GM23338 (cell line): Measurements from ENCODE around the gene HOXC9.

Experiments
- CREB1 ChIP-seq: fragments of 250-450 bp; sonication (Bioruptor Pico); IDR thresholded peaks from 2 replicates; pipeline ENCODE4 v1.5.0; 2020; ENCODE audit warnings: low read depth, mild to moderate bottlenecking, moderate library complexity
- CTCF ChIP-seq, 2 experiments: fragments of 200-600 bp in 1 of 2; sonication (generic) in 1 of 2; conservative IDR thresholded peaks; 2 replicates each; pipeline versions ENCODE4 v1.5.1 to v1.6.1; 2016 to 2017; ENCODE audit warnings: antibody characterized with exemption in 2 of 2, low read depth in 2 of 2, mild to moderate bottlenecking in 2 of 2, moderate library complexity in 1 of 2
- EZH2 ChIP-seq: fragments of 200-600 bp; sonication (generic); IDR thresholded peaks from one replicate; pipeline ENCODE4 v1.8.0; 2017; ENCODE audit warnings: antibody characterized with exemption, mild to moderate bottlenecking, low read depth; ENCODE audit not compliant: unreplicated experiment
- EZH2phosphoT487 ChIP-seq: fragments of 200-600 bp; sonication (generic); IDR thresholded peaks from one replicate; pipeline ENCODE4 v1.8.1; 2018; ENCODE audit warnings: antibody characterized with exemption; ENCODE audit not compliant: unreplicated experiment
- POLR2AphosphoS5 ChIP-seq: IDR thresholded peaks from 2 replicates; pipeline ENCODE4 v1.6.1; 2016; ENCODE audit warnings: antibody characterized with exemption, low read depth
- REST ChIP-seq: IDR thresholded peaks from one replicate; pipeline ENCODE4 v1.6.1; 2018; ENCODE audit warnings: antibody characterized with exemption; ENCODE audit not compliant: unreplicated experiment
- ZNF331 ChIP-seq: fragments of 250-450 bp; sonication (Bioruptor Pico); IDR thresholded peaks from 2 replicates; pipeline ENCODE4 v1.5.0; 2020; ENCODE audit warnings: low read depth, mild to moderate bottlenecking, moderate library complexity

GRCh38 chr12:53968214-53969127, 31.5 kb upstream of the HOXC9 start:
- TF ChIP-seq CTCF (conservative IDR thresholded peaks at IDR 0.05; ENCODE audit: low read depth in 2 of 2) (no peak), CREB1 (CRISPR knock-in tag) (no peak), EZH2phosphoT487 (peak; percentile 44), ZNF331 (CRISPR knock-in tag) (no peak), POLR2AphosphoS5 (no peak), EZH2 (peak; percentile 92), REST (no peak)
